ENCODE measurements around the gene ZCCHC10. TPM values are rescaled to one million over a fixed set of nuclear protein-coding genes. Genes with fewer than 3 reads are reported as not detected.
A peak's percentile ranks its signal among the peaks of the same experiment; 100 is the strongest.
"Not testable (repeated sequence)": the region's sequence is repeated elsewhere in the genome, so short reads cannot be mapped to it uniquely, and the experiment has no call there.

ZCCHC10 gene
- polyA plus RNA-seq, 1 experiment: 21.1 TPM

DNA sequence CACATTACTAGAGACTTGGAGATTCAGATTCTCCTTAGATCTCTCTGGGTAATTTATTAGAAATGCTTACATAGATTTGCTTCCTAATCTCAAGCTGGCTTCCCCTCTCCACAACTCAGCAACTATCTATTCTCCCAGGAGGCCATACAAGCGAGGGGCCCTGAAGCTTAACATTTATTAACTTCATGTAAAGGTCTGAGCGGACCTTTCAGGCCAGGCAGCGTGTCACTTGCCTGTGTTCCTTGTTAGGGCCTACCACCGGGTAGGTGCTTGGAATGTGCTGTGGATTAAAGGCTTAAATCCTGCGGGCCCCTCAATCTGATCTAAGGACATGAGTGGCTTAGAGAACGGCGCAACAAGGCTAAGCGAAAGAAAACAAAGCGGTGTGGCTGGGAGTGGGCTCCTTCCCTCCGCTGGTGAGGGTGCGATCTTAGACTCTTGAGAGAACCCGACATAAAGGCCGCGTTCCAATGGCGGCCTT is 24.8 kb upstream of the ZCCHC10 start:
- H3K4me3 ChIP-seq (ENCODE audit: low read depth, low read length): peak overlapping the region; percentile 84
- ChIA-PET POLR2A (interaction anchor here (1.2 kb wide), 1 partner anchor 25 kb away, joined by 4 read pairs; no protein-coding TSS in a partner anchor), CTCF (interaction anchor here (0.9 kb wide), 1 partner anchor 168 kb away, joined by 3 read pairs; no protein-coding TSS in a partner anchor)
- TF ChIP-seq, protein P1, sequence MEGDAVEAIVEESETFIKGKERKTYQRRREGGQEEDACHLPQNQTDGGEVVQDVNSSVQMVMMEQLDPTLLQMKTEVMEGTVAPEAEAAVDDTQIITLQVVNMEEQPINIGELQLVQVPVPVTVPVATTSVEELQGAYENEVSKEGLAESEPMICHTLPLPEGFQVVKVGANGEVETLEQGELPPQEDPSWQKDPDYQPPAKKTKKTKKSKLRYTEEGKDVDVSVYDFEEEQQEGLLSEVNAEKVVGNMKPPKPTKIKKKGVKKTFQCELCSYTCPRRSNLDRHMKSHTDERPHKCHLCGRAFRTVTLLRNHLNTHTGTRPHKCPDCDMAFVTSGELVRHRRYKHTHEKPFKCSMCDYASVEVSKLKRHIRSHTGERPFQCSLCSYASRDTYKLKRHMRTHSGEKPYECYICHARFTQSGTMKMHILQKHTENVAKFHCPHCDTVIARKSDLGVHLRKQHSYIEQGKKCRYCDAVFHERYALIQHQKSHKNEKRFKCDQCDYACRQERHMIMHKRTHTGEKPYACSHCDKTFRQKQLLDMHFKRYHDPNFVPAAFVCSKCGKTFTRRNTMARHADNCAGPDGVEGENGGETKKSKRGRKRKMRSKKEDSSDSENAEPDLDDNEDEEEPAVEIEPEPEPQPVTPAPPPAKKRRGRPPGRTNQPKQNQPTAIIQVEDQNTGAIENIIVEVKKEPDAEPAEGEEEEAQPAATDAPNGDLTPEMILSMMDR (IDR thresholded peaks at IDR 0.05; ENCODE audit: insufficient read depth, low read depth, low read length): no peak
- no peaks in the 10 kb centered on the region for H3K36me3 ChIP-seq (ENCODE audit: control insufficient read depth, insufficient read depth, low read length)
- no peak for DNase-seq (ENCODE audit: low read depth)
- no peaks in the 10 kb centered on the region for H3K27me3 ChIP-seq (ENCODE audit: control insufficient read depth, insufficient read depth, low read length)

DNA sequence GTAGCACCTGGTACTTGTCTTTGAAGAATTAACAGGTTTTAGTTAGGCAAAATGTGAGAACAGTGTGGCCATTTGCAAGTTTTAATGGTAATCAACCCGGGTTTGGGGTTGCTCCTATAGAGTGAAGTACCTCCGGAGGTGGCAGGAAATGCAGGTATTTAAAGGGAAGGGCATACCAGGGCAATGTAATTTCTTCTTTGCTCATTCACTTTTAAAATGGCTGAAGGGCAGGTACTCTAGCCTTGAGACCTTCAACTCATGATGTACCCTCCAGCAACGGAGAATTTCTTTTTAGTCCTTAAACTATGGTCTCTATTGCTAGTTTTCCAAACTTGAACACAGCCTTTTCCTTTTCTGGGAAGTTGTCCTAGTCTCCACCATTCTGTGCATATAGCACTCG is 24.2 kb upstream of the ZCCHC10 start:
- POLR2A ChIA-PET: no interaction called here

DNA sequence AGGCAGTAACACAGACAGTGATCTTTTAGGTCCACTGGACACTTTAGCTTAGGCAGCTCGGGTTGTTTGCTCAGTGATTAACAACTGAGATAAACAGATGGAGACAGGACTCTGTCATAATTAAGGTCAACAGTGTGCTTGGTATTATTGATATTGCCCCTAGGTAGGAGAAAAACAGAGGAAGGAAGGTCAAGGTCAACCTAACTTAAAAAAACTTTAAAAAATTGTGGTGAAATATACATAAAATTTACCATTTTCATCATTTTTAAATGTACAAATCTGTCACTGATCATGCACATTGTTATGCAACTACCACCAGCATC is 23.3 kb upstream of the ZCCHC10 start:
- Histone ChIP-seq H3K27me3 (ENCODE audit: control insufficient read depth, insufficient read depth, low read length) (no peaks in the 10 kb centered on the region), H3K36me3 (ENCODE audit: control insufficient read depth, insufficient read depth, low read length) (no peaks in the 10 kb centered on the region), H3K4me3 (ENCODE audit: low read depth, low read length) (no peak overlapping the region)
- TF ChIP-seq, protein P1 (IDR thresholded peaks at IDR 0.05; ENCODE audit: insufficient read depth, low read depth, low read length): no peak
- CTCF ChIA-PET: no interaction called here
- DNase-seq (ENCODE audit: low read depth): no peak
- POLR2A ChIA-PET: no interaction called here

More for the DNA sequence above, 24.2 kb upstream of the ZCCHC10 start:
- Histone ChIP-seq H3K36me3 (ENCODE audit: control insufficient read depth, insufficient read depth, low read length) (no peaks in the 10 kb centered on the region), H3K4me3 (ENCODE audit: low read depth, low read length) (peak overlapping the region; percentile 84), H3K27me3 (ENCODE audit: control insufficient read depth, insufficient read depth, low read length) (no peaks in the 10 kb centered on the region)
- TF ChIP-seq, protein P1 (IDR thresholded peaks at IDR 0.05; ENCODE audit: insufficient read depth, low read depth, low read length): no peak
- CTCF ChIA-PET: no interaction called here
- DNase-seq (ENCODE audit: low read depth): no peak

DNA sequence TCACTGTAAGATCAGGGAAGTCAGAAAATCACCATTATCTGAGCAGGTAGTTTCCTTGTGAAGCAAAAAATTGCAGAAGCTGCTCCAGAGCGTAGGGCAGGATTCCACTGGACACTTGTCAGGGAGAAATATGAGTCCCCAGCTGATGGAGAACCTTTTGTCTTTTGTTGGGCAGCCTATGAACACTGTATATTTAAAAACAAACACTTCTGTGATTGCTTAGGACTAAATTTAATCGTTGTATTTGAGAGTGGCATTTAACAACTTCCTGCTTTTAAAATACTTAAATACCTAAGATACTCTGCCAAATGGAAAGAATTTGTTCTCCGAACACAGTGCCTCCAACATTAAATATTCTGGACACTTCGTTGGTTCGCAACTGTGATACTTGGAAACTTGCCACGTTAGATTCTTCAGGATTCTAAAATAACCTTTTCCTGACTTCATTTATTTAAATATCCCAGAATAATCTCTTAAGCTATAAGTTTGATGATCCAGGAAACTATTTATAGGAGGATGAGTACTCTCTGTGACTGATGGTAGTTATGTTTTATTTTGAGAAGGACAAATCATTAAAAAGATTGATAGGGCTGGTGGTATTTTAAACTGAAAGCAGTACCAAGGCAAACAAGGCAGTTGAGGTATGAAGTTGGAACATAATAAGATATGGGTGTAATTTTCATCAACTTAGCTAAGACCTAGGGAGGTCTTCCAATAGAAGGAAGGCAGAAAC is 22.8 kb upstream of the ZCCHC10 start:
- CTCF ChIA-PET: no interaction called here
- H3K27me3 ChIP-seq (ENCODE audit: control insufficient read depth, insufficient read depth, low read length): no peaks in the 10 kb centered on the region
- no peak overlapping the region for H3K4me3 ChIP-seq (ENCODE audit: low read depth, low read length)
- POLR2A ChIA-PET: no interaction called here
- no peaks in the 10 kb centered on the region for H3K36me3 ChIP-seq (ENCODE audit: control insufficient read depth, insufficient read depth, low read length)
- no peak for DNase-seq (ENCODE audit: low read depth)
- TF ChIP-seq, protein P1 (IDR thresholded peaks at IDR 0.05; ENCODE audit: insufficient read depth, low read depth, low read length): no peak

DNA sequence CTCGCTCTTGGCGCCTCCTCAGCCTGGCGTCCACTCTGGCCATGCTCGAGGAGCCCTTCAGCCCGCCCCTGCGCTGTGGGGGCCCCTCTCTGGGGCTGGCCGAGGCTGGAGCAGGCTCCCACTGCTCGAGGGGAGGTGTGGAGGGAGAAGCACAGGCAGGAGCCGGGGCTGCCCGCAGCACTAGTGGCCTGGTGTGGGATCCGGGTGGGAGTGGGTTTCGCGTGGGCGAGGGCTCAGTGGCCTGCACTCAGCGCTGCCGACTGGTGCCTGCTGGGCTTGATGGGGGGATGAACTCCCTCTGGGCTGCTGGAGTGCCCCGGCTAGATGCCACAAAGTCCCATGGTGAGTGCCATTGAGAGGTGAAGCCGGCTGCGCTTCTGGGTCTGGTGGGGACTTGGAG is 21.1 kb upstream of the ZCCHC10 start:
- no peak for DNase-seq (ENCODE audit: low read depth)
- Histone ChIP-seq H3K4me3 (ENCODE audit: low read depth, low read length) (no peak overlapping the region), H3K36me3 (ENCODE audit: control insufficient read depth, insufficient read depth, low read length) (no peaks in the 10 kb centered on the region), H3K27me3 (ENCODE audit: control insufficient read depth, insufficient read depth, low read length) (no peaks in the 10 kb centered on the region)
- ChIA-PET POLR2A (no interaction called here), CTCF (no interaction called here)
- TF ChIP-seq, protein P1 (IDR thresholded peaks at IDR 0.05; ENCODE audit: insufficient read depth, low read depth, low read length): no peak

DNA sequence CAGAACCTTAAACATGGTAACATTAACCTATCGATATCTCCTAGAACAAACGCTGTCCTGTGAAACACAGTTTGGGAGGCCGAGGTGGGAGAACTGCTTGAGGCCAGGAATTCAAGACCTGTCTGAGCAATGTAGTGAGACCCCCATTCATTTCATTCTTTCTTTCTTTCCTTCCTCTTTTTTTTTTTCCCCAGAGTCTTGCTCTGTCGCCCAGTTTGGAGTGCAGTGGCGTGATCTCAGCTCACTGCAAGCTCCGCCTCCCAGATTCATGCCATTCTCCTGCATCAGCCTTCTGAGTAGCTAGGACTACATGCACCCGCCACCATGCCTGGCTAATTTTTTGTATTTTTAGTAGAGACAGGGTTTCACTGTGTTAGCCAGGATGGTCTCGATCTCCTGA is 20.2 kb upstream of the ZCCHC10 start:
- DNase-seq (ENCODE audit: low read depth); H3K36me3 ChIP-seq (ENCODE audit: control insufficient read depth, insufficient read depth, low read length); POLR2A ChIA-PET; CTCF ChIA-PET; H3K27me3 ChIP-seq (ENCODE audit: control insufficient read depth, insufficient read depth, low read length); H3K4me3 ChIP-seq (ENCODE audit: low read depth, low read length): not testable (repeated sequence)

Measured in BJ (cell line).